GM12878 (cell line): ENCODE data around the gene ASPG. TPM values are rescaled to one million over a fixed set of nuclear protein-coding genes. Genes with fewer than 3 reads are reported as not detected.

Experiments
- ATAC-seq: fragments of 200-7000 bp; cut with Tn5 transposase; 3 replicates; pipeline ENCODE4 v1.9.1; 2020; ENCODE audit warnings: mild to moderate bottlenecking, moderate library complexity
- BruUV-seq: library from RNA; stranded (reverse); fragments of 400-500 nt; replicated peaks from 2 replicates; lab custom pipeline; 2021; lab: Mats Ljungman, UMichigan
- CTCF ChIA-PET: fragments of 300-600 bp; sonication (Branson Sonifier 250); formaldehyde crosslinking; extraction: SDS; loops from one replicate; lab custom pipeline; 2021; ENCODE audit warnings: inconsistent platforms; lab: Yijun Ruan, JAX
- POLR2A ChIA-PET: fragments of 350-600 bp; formaldehyde crosslinking; extraction: SDS; loops from one replicate; lab custom pipeline; 2021; ENCODE audit warnings: inconsistent platforms; lab: Charles Lee
- RAD21 ChIA-PET: fragments of 300-600 bp; sonication (Branson Sonifier 250); formaldehyde crosslinking; loops from one replicate; lab custom pipeline; 2023; ENCODE audit warnings: antibody characterized with exemption; ENCODE audit not compliant: unreplicated experiment; lab: Charles Lee
- SMC1A ChIA-PET: fragments of 300-600 bp; sonication (Branson Sonifier 250); formaldehyde crosslinking; loops from one replicate; lab custom pipeline; 2023; ENCODE audit not compliant: unreplicated experiment, uncharacterized antibody; lab: Charles Lee
- DNase-seq: peaks from one replicate; pipeline ENCODE4 v3.0.0-alpha.2; 2011; ENCODE audit warnings: low read depth, low spot score
- FAIRE-seq: peaks from 3 replicates; lab custom pipeline; 2011; peaks lifted over from hg19 to GRCh38; lab: Jason Lieb, UNC
- H2AFZ ChIP-seq: 2 replicates; pipeline ENCODE4 v1.6.0; 2011; ENCODE audit warnings: low read depth, low read length, control low read depth; ENCODE audit not compliant: control insufficient read depth
- H3K27ac ChIP-seq: 2 replicates; pipeline ENCODE4 v1.5.1; 2011; ENCODE audit warnings: control low read depth; ENCODE audit not compliant: control insufficient read depth, insufficient read depth
- H3K27me3 ChIP-seq, 2 experiments: replicated peaks in 1 of 2; 2 replicates each; pipeline versions ENCODE4 v1.6.0 to v1.6.1; 2011; ENCODE audit warnings: low read length in 1 of 2; ENCODE audit not compliant: control insufficient read depth in 2 of 2, insufficient read depth in 2 of 2
- H3K36me3 ChIP-seq, 2 experiments: 2 replicates each; pipeline ENCODE4 v1.5.1; 2011; ENCODE audit warnings: low read length in 1 of 2; ENCODE audit not compliant: control insufficient read depth in 2 of 2, insufficient read depth in 2 of 2
- H3K4me1 ChIP-seq: 2 replicates; pipeline ENCODE4 v1.6.1; 2011; ENCODE audit warnings: mild to moderate bottlenecking, low read length, moderate library complexity, mixed read lengths; ENCODE audit not compliant: control insufficient read depth, insufficient read depth
- H3K4me2 ChIP-seq: 2 replicates; pipeline ENCODE4 v1.6.0; 2011; ENCODE audit warnings: control low read depth; ENCODE audit not compliant: control insufficient read depth, insufficient read depth
- H3K4me3 ChIP-seq: fragments of 200-600 bp; sonication (generic); 2 replicates; pipeline ENCODE4 v1.5.1; 2016
- H3K79me2 ChIP-seq: 2 replicates; pipeline ENCODE4 v1.6.0; 2011; ENCODE audit warnings: low read length; ENCODE audit not compliant: control insufficient read depth, insufficient read depth
- H3K9ac ChIP-seq: 2 replicates; pipeline ENCODE4 v1.8.0; 2011; ENCODE audit warnings: low read length, control low read depth, mixed read lengths; ENCODE audit not compliant: control insufficient read depth, insufficient read depth
- H3K9me3 ChIP-seq: replicated peaks from 3 replicates; pipeline ENCODE4 v1.5.1; 2011; ENCODE audit warnings: mild to moderate bottlenecking, low read length; ENCODE audit not compliant: control insufficient read depth, insufficient read depth
- H4K20me1 ChIP-seq: 2 replicates; pipeline ENCODE4 v1.6.0; 2011; ENCODE audit not compliant: control insufficient read depth, insufficient read depth
- BCL11A ChIP-seq: IDR thresholded peaks from 2 replicates; pipeline ENCODE4 v1.6.1; 2011; ENCODE audit warnings: low read depth, low read length
- ETV6 ChIP-seq, 2 experiments: fragments of 450-650 bp in 1 of 2; IDR thresholded peaks in 1 of 2; conservative IDR thresholded peaks in 1 of 2; 2 replicates each; pipeline ENCODE4 v1.6.1; 2014; ENCODE audit warnings: antibody characterized with exemption in 1 of 2, borderline replicate concordance in 1 of 2, low read depth in 1 of 2, mild to moderate bottlenecking in 1 of 2, moderate library complexity in 1 of 2
- HCFC1 ChIP-seq: fragments of 150-350 bp; IDR thresholded peaks from 2 replicates; pipeline ENCODE4 v1.6.1; 2014; ENCODE audit warnings: low read length
- REST ChIP-seq: IDR thresholded peaks from 2 replicates; pipeline ENCODE4 v1.6.1; 2012; ENCODE audit warnings: mild to moderate bottlenecking, low read depth, low read length
- SREBF1 ChIP-seq: IDR thresholded peaks from 2 replicates; pipeline ENCODE4 v1.6.1; 2012; ENCODE audit warnings: mild to moderate bottlenecking, low read length
- SUPT20H ChIP-seq: IDR thresholded peaks from 2 replicates; pipeline ENCODE4 v1.6.1; 2011; ENCODE audit warnings: low read depth, mild to moderate bottlenecking, low read length, moderate library complexity, borderline replicate concordance; ENCODE audit not compliant: control insufficient read depth
- WGBS: methylation state at CpG from one replicate; pipeline ENCODE4 v1.1.6; 2016; ENCODE audit warnings: low lambda C conversion rate; ENCODE audit not compliant: insufficient replicate concordance, insufficient coverage; ENCODE audit errors: missing lambda C conversion rate; 5-methylcytosine and 5-hydroxymethylcytosine counted together
- in situ Hi-C: fragments of 300-500 bp; cut with MboI; formaldehyde crosslinking; loops from 9 replicates; pipeline ENCODE4 v1.14.3; 2018; ENCODE audit warnings: mixed read lengths
- intact Hi-C: fragments of 100-400 bp; cut with micrococcal nuclease; formaldehyde crosslinking; loops from one replicate; pipeline ENCODE4 v1.14.2; 2022; ENCODE audit not compliant: unreplicated experiment
- polyA plus RNA-seq, 11 experiments: library from polyadenylated mRNA; depleted of rRNA in 4 of 11; unstranded in 6 of 11; stranded (reverse) in 5 of 11; fragments of >200 nt; fragmentation: Nextera tagmentation in 4 of 11; fragmentation: Illumina TruSeq in 1 of 11; extraction: Ambion mirVana in 4 of 11; extraction: Trizol in 1 of 11; gene quantifications; 1 replicate in 1 of 11; 2 replicates in 10 of 11; pipeline versions ENCODE4 v1.2.1 to v1.2.3, GENCODE V29; 2011 to 2016; ENCODE audit warnings: inconsistent platforms in 2 of 11, missing spikeins in 2 of 11, low read depth in 1 of 11
- total RNA-seq, 4 experiments: library from RNA; depleted of rRNA in 3 of 4; stranded (reverse); fragments of >200 nt in 3 of 4; fragmentation: Illumina TruSeq in 1 of 4; extraction: Trizol in 1 of 4; gene quantifications; 2 replicates each; pipeline versions ENCODE4 v1.2.1 to v1.2.3, GENCODE V29; 2013 to 2021

The ASPG gene
- total and polyA plus RNA-seq, 10 of the 15 experiments (the other 5 are each of a cell fraction or from before 2014, with no cell fraction given) = not detected

- TF ChIP-seq BCL11A = no peak
- TF ChIP-seq HCFC1 = no peak
Observed at GRCh38 chr14:104066279-104066678, 19.2 kb upstream of the ASPG start (continued).

GRCh38 chr14:104066719-104067295 lies 18.7 kb upstream of the ASPG start:
- in situ Hi-C loops = no loop called here
- Histone ChIP-seq H3K9me3 (peaks cover 6% of the 10 kb centered on the region; the same call in 2 of the 3 replicates), H3K27me3 (no peaks in the 10 kb centered on the region; a peak in 1 of 4 replicates), H3K36me3 (no peaks in the 10 kb centered on the region), H3K4me2 (no peak overlapping the region), H3K4me1 (no peaks in the 10 kb centered on the region), H3K9ac (no peak overlapping the region), H3K79me2 (no peaks in the 10 kb centered on the region), H3K4me3 (no peak overlapping the region), H3K27ac (no peak overlapping the region), H4K20me1 (no peaks in the 10 kb centered on the region), H2AFZ (no peak overlapping the region)
- WGBS = 19% methylated on average over 4 of the region's 4 CpGs
- ChIA-PET SMC1A (no interaction called here), POLR2A (no interaction called here), RAD21 (no interaction called here), CTCF (no interaction called here)
- no TSS peak for BruUV-seq
- no peak for FAIRE-seq
- intact Hi-C loops = no loop called here
- TF ChIP-seq SUPT20H = no peak
- DNase-seq = no peak
- ATAC-seq = no peak

- Histone ChIP-seq H3K27ac (no peak overlapping the region), H2AFZ (no peak overlapping the region), H3K4me2 (no peak overlapping the region), H4K20me1 (no peaks in the 10 kb centered on the region), H3K36me3 (no peaks in the 10 kb centered on the region), H3K79me2 (no peaks in the 10 kb centered on the region), H3K27me3 (no peaks in the 10 kb centered on the region; a peak in 1 of 4 replicates), H3K9ac (no peak overlapping the region), H3K4me1 (no peaks in the 10 kb centered on the region)
- BruUV-seq = no TSS peak
- ChIA-PET SMC1A (no interaction called here), CTCF (interaction anchor here (0.7 kb wide), 1 partner anchor 8 kb away, joined by 3 read pairs; no protein-coding TSS in a partner anchor), POLR2A (no interaction called here), RAD21 (no interaction called here)
- intact Hi-C loops = no loop called here
- FAIRE-seq (no peak), ATAC-seq (no peak), DNase-seq (no peak)
- 50% methylated on average over 7 of the region's 7 CpGs for whole genome bisulfite sequencing
- in situ Hi-C loops = no loop called here
- TF ChIP-seq SREBF1 = no peak
- no peak for TF ChIP-seq REST
- TF ChIP-seq ETV6 (conservative IDR thresholded peaks at IDR 0.05 in 1 of 2, IDR thresholded peaks at IDR 0.05 in 1 of 2; ENCODE audit: borderline replicate concordance in 1 of 2, low read depth in 1 of 2) = no peak
- TF ChIP-seq, all 136 proteins: peak for 0
- peaks cover 8% of the 10 kb centered on the region; the same call in 2 of the 3 replicates for H3K9me3 ChIP-seq
- no peak overlapping the region for H3K4me3 ChIP-seq
Observed at GRCh38 chr14:104069541-104069940, 16.0 kb upstream of the ASPG start.
